ENCODE data around the gene SPTBN5. TPM values are rescaled to one million over a fixed set of nuclear protein-coding genes. Genes with fewer than 3 reads are reported as not detected.

Gene SPTBN5
- total and polyA plus RNA-seq, 10 of the 15 experiments (the other 5 are each of a cell fraction or from before 2014, with no cell fraction given): under 0.01 to 0.18 (median 0.04) TPM; not detected in 4

- WGBS (ENCODE audit: insufficient coverage, insufficient replicate concordance, low lambda C conversion rate, missing lambda C conversion rate): 60% methylated on average over 9 of the region's 9 CpGs
- FAIRE-seq (no peak), DNase-seq (ENCODE audit: low read depth, low spot score) (no peak), ATAC-seq (no peak)
- Histone ChIP-seq H2AFZ (ENCODE audit: control insufficient read depth, low read depth, low read length) (no peak overlapping the region), H3K4me1 (ENCODE audit: control insufficient read depth, insufficient read depth, low read length) (no peaks in the 10 kb centered on the region), H4K20me1 (ENCODE audit: control insufficient read depth, insufficient read depth) (no peaks in the 10 kb centered on the region), H3K4me2 (ENCODE audit: control insufficient read depth, insufficient read depth) (no peak overlapping the region), H3K79me2 (ENCODE audit: control insufficient read depth, insufficient read depth, low read length) (no peaks in the 10 kb centered on the region), H3K9ac (ENCODE audit: control insufficient read depth, insufficient read depth, low read length) (no peak overlapping the region), H3K27ac (ENCODE audit: control insufficient read depth, insufficient read depth) (no peak overlapping the region), H3K36me3 (ENCODE audit: control insufficient read depth in 2 of 2, insufficient read depth in 2 of 2, low read length in 1 of 2) (no peaks in the 10 kb centered on the region), H3K27me3 (replicated peaks in 1 of 2; ENCODE audit: control insufficient read depth in 2 of 2, insufficient read depth in 2 of 2, low read length in 1 of 2) (no peaks in the 10 kb centered on the region; a peak in 2 of 4 replicates), H3K9me3 (replicated peaks; ENCODE audit: control insufficient read depth, insufficient read depth, low read length) (no peaks in the 10 kb centered on the region), H3K4me3 (no peak overlapping the region)
- ChIA-PET RAD21 (ENCODE audit: unreplicated experiment) (no interaction called here), POLR2A (no interaction called here), SMC1A (ENCODE audit: uncharacterized antibody, unreplicated experiment) (no interaction called here), CTCF (no interaction called here)
- no peak for TF ChIP-seq ZNF217 (IDR thresholded peaks at IDR 0.05)
- no peak for TF ChIP-seq SMARCA5 (IDR thresholded peaks at IDR 0.05)
- TF ChIP-seq KLF5 (IDR thresholded peaks at IDR 0.05; ENCODE audit: partially characterized antibody): no peak
- no peak for TF ChIP-seq NFYA (IDR thresholded peaks at IDR 0.05; ENCODE audit: borderline replicate concordance, low read depth, low read length)
- no peak for TF ChIP-seq HCFC1 (IDR thresholded peaks at IDR 0.05; ENCODE audit: low read length)
- TF ChIP-seq STAT3 (IDR thresholded peaks at IDR 0.05; ENCODE audit: low read depth, low read length): no peak
- TF ChIP-seq GABPA (IDR thresholded peaks at IDR 0.05; ENCODE audit: low read depth): no peak
- TF ChIP-seq SMAD5 (IDR thresholded peaks at IDR 0.05; ENCODE audit: low read depth): no peak
- TF ChIP-seq ATF7 (IDR thresholded peaks at IDR 0.05; ENCODE audit: low read depth): no peak
- TF ChIP-seq SREBF1 (IDR thresholded peaks at IDR 0.05; ENCODE audit: low read length): no peak
- no TSS peak for BruUV-seq (replicated peaks)
- intact Hi-C loops (cut with micrococcal nuclease; ENCODE audit: unreplicated experiment): no loop called here
- in situ Hi-C loops (cut with MboI): no loop called here
Observed at GRCh38 chr15:41870689-41871081, 23.2 kb downstream of the SPTBN5 start.

Measured in GM12878 (cell line).